ENCODE measurements around the gene CACNA2D1.

DNA sequence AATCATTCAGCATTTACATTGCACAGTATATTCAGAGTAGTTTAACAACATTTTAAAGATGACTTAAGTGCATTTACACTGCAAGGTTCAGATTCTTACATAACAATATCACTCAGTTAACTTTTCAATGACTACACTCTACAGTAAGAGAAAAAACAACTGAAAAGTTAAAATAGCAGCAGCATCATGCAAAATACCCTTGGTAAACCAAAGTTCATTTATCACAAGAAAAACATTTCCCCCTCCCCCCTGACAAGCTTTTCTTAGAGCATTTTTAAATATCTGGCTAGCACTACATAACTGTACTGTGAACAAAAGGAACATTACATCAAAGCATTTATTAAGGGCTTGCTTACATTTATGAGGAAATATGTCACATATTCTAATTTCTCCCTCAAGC is 494.3 kb downstream of the CACNA2D1 start:
- no peak for TF ChIP-seq ARNT (IDR thresholded peaks at IDR 0.05)
- TF ChIP-seq, protein P1, sequence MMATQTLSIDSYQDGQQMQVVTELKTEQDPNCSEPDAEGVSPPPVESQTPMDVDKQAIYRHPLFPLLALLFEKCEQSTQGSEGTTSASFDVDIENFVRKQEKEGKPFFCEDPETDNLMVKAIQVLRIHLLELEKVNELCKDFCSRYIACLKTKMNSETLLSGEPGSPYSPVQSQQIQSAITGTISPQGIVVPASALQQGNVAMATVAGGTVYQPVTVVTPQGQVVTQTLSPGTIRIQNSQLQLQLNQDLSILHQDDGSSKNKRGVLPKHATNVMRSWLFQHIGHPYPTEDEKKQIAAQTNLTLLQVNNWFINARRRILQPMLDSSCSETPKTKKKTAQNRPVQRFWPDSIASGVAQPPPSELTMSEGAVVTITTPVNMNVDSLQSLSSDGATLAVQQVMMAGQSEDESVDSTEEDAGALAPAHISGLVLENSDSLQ (IDR thresholded peaks at IDR 0.05): no peak
- no peak for TF ChIP-seq ELF4 (IDR thresholded peaks at IDR 0.05)
- no peak for TF ChIP-seq FOXA1 (IDR thresholded peaks at IDR 0.05)
- no peak for TF ChIP-seq L3MBTL2 (conservative IDR thresholded peaks at IDR 0.05)
- no peak for TF ChIP-seq BHLHE40 (IDR thresholded peaks at IDR 0.05; ENCODE audit: borderline replicate concordance)
- no peak for TF ChIP-seq TARDBP (IDR thresholded peaks at IDR 0.05)
- no peak for TF ChIP-seq FOXM1 (IDR thresholded peaks at IDR 0.05; ENCODE audit: borderline replicate concordance)
- no peak for TF ChIP-seq HDGF (IDR thresholded peaks at IDR 0.05; ENCODE audit: borderline replicate concordance)
